ENCODE measurements around the gene BCKDK. TPM values are rescaled to one million over a fixed set of nuclear protein-coding genes. Genes with fewer than 3 reads are reported as not detected.

Gene BCKDK
- total and polyA plus RNA-seq, 2 of the 13 experiments (the other 11 are each of a cell fraction or from before 2014, with no cell fraction given): 24.9 to 42.6 TPM

GRCh38 chr16:31107465-31107867, 720 bp upstream of the BCKDK start (continued):
- TF ChIP-seq ZNF646 (CRISPR knock-in tag; IDR thresholded peaks at IDR 0.05) (no peak), TAF1 (CRISPR knock-in tag; IDR thresholded peaks at IDR 0.05) (no peak), AFF4 (CRISPR knock-in tag; IDR thresholded peaks at IDR 0.05) (no peak), ZBTB38 (CRISPR knock-in tag; IDR thresholded peaks at IDR 0.05) (peak; percentile 79; the same call in 1 of the 2 replicates), SNAI1 (CRISPR knock-in tag; IDR thresholded peaks at IDR 0.05; ENCODE audit: borderline replicate concordance) (no peak), PITX1 (CRISPR knock-in tag; IDR thresholded peaks at IDR 0.05) (peak; percentile 16; the same call in 1 of the 2 replicates), ZBTB25 (CRISPR knock-in tag; IDR thresholded peaks at IDR 0.05) (no peak), ZNF878 (CRISPR knock-in tag; IDR thresholded peaks at IDR 0.05) (no peak), IRF9 (CRISPR knock-in tag; IDR thresholded peaks at IDR 0.05; ENCODE audit: borderline replicate concordance) (no peak), ZBTB44 (CRISPR knock-in tag; IDR thresholded peaks at IDR 0.05) (no peak), POLR2A (IDR thresholded peaks at IDR 0.05; ENCODE audit: insufficient read depth in 1 of 2, low read depth in 2 of 2, low read length in 2 of 2) (peak in 1 of 2 experiments; percentile 39; a peak in 1 of 4 replicates), STAT6 (CRISPR knock-in tag; IDR thresholded peaks at IDR 0.05; ENCODE audit: borderline replicate concordance) (no peak)
